ENCODE measurements around the gene SLC25A6.
"Not testable (repeated sequence)": the region's sequence is repeated elsewhere in the genome, so short reads cannot be mapped to it uniquely, and the experiment has no call there.

Gene SLC25A6

DNA sequence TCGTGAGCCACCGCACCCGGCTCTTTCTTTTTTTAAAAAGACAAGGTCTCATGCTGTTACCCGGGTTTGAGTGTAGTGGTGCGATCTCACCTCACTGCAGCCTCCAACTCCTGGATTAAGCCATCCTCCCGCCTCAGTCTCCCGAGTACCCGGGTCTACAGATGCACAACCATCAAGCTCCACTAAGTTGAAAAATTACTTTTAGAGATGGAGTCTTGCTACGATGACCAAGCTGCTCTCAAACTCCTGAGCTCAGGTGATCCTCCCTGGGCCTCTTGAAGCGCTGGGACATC, 2.0 kb downstream of the SLC25A6 start:
- no peak for DNase-seq (ENCODE audit: low read depth in 3 of 3)

DNA sequence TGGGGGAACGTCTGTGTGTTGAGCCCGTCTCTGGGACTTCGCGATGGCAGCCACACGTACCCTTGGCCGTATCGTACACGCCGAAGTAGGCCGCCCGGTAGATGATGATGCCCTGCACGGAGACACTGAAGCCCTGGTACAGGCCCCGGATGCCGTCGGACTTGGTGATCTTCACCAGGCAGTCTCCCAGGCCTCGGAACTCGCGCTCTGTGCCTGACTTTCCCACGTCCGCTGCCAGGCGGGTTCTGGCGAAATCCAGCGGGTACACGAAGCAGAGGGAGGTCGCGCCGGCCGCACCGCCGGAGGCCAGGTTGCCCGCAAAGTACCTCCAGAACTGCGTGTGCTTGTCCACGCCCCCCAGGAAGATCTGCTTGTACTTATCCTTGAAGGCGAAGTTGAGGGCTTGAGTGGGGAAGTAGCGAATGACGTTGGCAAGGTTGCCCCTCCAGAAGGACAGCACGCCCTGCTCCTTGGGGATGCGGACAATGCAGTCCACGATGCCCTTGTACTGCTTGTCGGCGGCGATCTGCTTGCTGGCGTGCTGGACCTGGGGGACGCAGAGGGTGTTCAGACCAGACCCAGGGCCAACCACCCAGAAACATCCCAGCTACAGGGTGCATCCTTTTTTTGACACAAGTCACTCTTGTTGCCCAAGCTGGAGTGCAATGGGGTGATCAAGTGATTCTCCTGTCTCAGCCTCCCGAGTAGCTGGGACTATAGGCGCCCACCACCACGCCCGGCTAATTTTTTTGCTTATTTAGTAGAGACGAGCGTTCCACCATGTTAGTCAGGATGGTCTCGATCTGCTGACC, 2.5 kb downstream of the SLC25A6 start:
- no peak for DNase-seq (ENCODE audit: low read depth in 3 of 3)

DNA sequence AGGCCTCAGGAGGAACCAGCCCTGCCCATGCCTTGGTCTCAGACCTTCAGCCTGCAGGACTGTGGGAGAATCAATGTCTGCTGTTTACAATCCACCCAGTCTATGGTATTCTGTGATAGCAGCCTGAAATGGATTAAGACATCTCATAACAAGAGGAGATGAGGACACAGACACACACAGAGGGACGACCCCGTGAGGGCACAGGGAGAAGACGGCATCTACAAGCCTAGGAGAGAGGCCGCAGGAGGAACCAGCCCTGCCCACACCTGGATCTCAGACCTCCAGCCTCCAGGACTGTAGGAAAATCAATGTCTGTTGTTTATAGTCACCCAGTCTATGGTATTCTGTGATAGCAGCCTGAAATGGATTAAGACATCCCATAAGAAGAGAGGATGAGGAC, 3.3 kb downstream of the SLC25A6 start:
- DNase-seq (ENCODE audit: low read depth in 3 of 3), result no peak

DNA sequence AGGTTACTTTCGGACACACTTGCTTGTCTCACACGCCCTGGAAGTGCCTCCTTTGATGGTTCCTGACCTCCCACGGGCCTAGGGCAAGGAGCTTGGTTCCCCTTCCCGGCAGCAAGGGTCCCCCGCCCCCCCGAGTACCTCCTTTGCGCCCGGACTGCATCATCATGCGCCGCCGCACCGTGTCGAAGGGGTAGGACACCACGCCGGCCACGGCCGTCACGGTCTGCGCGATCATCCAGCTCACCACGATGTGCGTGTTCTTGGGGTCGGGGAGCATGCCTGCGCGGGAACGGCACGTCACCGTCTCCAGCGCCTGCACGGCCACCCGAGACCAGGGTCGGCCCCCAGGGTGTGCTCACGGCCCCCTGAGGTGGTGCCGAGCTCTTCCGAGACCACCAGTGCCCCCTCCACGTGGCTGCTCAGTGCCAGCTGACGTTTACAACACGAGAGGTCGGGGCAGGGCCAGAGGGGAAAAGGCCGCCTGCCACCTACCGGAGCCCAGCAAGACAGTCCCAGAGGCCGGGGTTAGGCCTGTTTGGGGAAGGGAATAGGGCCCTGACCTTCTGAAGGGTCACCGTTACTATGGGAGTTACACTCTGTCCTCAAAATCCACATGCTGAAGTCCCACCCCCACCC, 4.7 kb downstream of the SLC25A6 start:
- no peak for DNase-seq (ENCODE audit: low read depth in 3 of 3)

DNA sequence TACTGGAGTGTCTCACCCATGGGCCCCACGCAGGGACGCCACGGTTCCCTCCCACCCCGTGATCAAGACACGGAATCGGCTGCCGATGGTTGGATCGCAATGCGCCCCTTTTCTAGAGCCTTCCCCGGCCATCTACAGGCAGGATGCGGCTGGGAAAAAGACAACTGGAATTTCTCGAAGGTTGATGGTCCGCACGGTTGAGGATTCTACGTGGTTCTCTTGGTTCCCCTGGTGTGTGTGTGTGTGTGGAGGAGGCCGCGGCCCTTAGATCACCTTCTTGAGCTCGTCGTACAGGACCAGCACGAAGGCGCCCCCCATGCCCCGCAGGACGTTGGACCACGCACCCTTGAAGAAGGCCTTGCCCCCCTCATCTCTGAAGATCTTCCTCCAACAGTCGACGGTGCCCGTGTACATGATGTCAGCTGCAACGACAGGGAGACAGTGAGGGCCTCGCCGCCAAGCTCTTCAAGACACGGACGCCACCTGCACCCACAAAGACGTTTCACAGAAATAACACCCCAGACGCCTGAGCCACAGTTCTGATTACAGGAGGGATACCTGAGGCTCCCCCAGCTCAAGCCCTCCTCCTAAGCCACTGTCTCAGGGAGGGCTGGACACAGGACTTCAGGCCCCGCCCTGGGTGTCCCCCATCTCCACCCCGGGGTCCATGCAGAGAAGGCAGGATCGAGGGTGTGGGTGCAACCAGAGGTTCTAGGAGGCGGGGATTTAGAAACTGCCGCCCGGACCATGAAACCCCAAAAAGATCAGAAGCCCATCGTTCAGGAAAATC, 5.4 kb downstream of the SLC25A6 start:
- DNase-seq (ENCODE audit: low read depth in 3 of 3), result no peak

DNA sequence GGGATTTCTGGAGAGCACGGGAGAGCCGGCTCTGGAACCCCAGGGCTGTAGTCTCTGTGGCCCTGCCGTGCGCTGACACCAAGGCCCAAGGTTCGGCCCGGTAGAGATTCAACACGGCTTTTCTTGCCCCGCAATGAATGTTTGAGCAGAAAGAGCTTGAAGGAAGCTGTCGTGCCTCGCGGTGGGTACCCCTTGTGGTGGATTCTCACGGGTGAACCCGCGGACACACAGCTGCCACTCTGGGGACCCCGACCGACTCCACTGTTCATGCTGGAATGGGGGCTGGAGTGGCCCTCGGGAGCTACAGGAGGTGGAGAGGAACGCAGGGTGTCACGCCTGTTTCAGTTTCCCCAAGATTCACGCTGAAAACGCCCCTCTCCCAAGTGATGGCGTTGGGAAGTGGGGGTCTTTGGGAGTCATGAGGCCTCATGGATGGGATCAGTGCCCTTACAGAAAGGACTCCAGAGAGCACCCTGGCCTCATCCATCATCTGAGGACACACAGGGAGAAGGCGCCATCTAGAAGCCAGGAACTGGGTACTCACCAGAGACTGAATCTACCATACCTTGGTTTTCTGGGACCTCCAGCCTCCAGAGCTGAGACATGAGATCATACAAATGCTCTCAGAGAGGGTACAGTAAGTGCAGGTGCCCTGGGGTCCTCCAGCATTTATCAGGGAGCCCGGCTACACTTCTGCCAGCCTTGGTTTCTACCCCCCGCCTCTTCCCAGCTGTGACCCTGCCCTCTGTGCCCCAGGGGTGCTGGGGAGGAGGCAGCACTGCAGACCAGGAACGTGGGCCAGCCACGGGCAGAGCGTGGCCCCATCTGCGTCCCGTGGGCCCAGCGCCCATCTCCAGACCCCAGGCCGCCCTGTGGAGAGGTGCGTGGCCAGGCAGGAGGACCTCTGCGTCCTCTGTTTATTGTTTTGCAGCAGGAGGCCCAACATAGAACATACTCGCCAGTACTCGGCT, 6.4 kb downstream of the SLC25A6 start:
- DNase-seq (ENCODE audit: low read depth in 3 of 3), result no peak

DNA sequence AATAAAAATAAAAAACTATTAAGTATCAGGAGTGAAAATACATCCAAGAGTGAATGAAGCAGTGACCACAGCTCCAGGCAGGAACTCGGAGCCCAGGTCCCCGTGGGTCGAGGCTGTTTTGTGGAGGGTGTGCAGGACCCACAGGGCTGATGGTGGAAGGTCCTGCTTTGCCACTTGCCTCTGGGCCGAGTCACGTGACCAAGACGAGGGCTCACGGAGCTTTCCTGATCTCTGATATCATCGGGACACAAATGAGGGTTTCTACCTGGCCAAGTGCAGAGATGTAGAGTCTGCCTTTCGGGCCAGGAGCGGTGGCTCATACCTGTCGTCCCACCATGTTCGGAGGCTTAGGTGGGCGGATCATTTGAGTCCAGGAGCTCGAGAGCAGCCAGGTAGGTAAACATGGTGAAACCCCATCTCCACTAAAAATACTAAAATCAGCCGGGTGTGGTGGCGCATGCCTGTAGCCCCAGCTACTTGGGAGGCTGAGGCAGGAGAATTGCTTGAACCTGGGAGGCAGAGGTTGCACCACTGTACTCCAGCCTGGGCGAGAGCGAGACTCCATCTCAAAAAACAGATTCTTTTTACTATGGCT, 7.2 kb downstream of the SLC25A6 start:
- DNase-seq (ENCODE audit: low read depth in 3 of 3), result no peak

DNA sequence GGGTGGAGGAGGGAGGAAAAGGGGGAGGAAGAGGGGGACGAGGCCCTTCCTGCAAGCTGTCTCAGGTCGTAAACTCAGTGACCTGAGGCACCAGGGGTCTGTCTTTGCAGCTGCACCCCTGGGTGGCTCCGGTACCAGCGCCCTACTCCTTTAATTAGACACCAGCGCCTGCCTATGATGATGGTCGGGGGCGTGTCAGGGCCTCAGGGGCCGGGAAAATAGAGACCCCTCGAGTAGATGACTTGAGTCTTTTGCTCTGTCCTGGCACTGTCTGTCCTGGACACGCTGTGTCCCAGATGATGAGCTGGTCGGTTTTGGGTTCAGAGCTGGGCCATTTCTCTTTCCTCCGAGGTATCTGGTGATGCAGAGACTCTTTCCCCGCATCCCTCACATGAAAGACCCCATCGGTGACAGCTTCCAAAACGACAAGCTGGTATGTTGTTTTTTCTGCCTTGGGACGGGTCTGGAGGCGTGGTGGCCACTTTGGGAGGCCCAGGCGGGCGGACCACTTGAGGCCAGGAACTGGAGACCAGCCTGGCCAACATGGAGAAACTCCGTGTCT, 11.2 kb downstream of the SLC25A6 start:
- DNase-seq (ENCODE audit: low read depth in 3 of 3), result no peak

DNA sequence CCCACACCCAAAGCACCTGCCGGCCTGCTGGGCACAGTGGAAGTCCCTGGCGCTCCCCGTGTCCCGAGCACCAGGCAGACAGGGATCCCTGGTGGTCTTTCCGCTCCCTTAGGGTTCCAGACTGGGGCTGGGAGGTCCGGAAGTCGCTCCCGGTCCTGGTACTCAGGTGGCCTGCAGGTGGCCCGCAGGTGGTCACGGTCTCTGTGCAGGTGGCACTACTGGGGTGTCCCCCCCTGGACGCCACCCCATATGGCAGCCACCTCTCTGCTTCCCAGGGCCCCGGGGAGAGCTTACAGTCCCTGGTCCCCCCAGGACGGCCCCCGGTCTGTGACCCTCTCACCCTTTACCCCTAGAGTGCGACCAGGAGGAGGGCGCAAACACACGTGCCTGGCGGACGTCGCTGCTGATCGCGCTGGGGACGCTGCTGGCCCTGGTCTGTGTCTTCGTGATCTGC, 13.6 kb downstream of the SLC25A6 start:
- DNase-seq (ENCODE audit: low read depth in 3 of 3), result no peak

DNA sequence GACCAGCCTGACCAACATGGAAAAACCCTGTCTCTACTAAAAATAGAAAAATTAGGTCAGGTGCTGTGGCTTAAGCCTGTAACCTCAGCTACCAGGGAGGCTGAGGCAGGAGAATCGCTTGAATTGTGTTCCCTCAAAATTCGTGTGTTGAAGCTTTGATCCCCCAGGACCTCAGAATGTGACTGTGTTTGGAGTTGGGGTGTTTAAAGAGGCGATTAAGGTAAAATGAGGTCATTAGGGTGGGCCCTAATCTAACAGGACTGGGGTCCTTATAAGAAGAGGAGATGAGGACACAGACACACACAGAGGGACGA, 23.6 kb downstream of the SLC25A6 start:
- no peak for DNase-seq (ENCODE audit: low read depth in 3 of 3)

DNA sequence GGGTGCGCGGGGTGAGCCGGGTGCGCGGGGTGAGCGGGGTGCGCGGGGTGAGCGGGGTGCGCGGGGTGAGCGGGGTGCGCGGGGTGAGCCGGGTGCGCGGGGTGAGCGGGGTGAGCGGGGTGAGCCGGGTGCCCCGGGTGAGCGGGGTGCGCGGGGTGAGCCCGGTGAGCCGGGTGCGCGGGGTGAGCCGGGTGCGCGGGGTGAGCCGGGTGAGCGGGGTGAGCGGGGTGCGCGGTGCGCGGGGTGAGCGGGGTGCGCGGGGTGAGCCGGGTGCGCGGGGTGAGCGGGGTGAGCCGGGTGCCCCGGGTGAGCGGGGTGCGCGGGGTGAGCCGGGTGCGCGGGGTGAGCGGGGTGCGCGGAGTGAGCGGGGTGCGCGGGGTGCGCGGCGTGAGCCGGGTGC, 25.6 kb downstream of the SLC25A6 start:
- not testable (repeated sequence) for DNase-seq (ENCODE audit: low read depth in 3 of 3)

DNA sequence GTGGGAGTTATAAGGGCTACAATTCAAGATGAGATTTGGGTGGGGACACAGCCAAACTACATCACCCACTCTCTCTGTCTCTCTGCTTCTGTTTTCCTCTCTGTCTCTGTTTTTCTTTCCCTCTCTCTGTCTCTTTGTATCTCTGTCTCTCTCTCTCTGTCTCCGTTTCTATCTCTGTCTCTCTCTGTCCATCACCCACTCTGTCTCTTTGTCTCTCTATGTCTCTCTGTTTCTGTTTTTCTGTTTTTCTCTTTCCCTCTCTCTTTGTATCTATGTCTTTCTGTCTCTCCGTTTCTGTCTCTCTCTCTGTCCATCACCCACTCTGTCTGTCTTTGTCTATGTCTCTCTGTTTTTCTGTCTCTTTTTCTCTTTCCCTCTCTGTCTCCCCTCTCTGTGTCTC, 30.0 kb downstream of the SLC25A6 start:
- DNase-seq (ENCODE audit: low read depth in 3 of 3), result no peak

DNA sequence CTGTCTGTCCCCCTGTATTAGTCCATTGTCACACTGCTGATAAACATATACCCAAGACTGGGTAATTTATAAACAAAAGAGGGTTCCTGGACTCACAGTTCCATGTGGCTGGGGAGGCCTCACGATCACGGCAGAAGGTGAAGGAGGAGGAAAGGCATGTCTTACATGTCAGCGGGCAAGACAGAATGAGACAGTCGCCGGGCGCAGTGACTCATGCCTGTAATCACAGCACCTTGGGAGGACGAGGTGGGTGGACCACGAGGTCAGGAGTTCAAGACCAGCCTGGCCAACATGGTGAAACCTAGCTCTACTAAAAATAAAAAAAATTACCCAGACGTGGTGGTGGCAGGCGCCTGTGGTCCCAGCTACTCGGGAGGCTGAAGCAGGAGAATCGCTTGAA, 30.6 kb downstream of the SLC25A6 start:
- no peak for DNase-seq (ENCODE audit: low read depth in 3 of 3)

DNA sequence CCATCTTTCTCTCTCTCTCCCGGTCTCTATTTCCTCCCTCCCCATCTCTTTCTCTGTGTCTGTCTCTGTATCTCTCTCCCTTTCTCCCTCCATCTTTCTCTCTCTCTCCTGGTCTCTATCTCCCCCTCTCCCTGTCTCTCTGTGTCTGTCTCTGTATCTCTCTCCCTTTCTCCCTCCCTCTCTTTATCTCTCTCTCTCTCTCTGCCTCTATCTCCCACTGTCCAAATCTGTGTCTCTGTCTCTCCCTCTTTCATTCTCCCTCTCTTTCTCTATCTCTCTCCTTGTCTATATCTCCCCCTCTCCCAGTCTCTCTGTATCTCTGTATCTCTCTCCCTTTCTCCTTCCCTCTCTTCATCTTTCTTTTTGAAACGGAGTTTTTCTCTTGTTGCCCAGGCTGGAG, 31.7 kb downstream of the SLC25A6 start:
- DNase-seq (ENCODE audit: low read depth in 3 of 3), result no peak

DNA sequence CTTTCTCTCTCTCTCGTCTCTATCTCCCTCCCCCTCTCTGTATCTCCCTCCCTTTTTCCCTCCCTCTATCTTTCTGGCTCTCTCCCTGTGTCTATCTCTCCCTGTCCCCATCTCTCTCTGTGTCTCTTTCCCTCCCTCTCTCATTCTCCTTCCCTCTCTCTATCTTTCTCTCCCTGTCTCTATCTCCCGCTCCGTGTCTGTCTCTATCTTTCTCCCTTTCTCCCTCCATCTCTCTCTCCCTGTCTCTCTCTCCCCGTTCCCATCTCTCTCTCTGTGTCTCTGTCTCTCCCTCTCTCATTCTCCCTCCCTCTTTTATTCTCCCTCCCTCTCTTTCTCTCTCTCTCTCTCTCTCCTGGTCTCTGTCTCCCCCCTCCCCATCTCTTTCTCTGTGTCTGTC, 32.4 kb downstream of the SLC25A6 start:
- DNase-seq (ENCODE audit: low read depth in 3 of 3), result no peak

DNA sequence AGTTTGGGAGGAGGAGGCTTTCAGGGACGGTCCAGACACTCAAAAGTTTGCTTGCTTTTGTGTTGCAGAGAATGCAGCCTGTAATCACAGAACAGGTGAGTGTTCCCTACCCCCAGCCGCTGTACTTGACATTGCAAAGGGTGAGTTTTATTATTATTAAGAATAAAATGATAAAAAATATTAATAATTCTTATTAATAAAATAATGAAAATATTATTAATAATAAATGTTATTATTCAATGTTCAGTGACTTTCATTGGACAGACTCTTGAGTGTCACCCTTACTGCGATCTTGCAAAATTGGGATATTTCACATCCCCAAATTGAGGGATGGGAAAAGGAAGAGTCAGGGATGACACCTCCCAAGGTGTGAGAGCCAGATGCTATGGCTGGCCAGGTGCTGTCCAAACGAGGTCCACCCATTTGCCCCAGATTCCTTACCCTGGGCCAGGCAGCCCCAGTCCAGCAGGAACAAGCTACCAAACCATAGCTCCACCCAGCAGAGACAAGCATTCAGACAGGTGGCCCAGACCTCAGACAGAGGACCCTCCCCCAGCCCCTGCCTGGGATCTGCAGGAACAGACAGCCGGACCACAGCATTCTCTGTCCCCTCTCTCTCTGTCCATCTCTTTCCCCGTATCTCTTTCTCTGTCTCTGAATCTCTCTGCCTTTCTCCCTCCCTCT, 33.0 kb downstream of the SLC25A6 start:
- no peak for DNase-seq (ENCODE audit: low read depth in 3 of 3)

DNA sequence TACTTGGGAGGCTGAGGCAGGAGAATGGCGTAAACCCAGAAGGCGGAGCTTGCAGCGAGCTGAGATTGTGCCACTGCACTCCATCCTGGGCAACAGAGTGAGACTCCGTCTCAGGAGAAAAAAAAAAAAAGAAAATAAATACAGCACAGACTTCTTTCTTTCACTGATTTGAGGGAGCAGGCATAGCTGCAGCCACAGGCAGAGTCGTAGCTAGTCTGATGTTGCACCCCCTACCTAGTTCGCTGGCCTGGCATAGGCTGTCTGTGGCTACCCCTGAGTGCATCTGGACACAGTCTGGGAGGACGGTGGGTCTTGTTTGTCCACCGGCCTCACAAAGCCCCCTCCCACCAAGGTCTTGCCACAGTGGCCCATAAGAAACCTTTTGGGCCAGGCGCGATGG, 33.9 kb downstream of the SLC25A6 start:
- DNase-seq (ENCODE audit: low read depth in 3 of 3), result no peak

DNA sequence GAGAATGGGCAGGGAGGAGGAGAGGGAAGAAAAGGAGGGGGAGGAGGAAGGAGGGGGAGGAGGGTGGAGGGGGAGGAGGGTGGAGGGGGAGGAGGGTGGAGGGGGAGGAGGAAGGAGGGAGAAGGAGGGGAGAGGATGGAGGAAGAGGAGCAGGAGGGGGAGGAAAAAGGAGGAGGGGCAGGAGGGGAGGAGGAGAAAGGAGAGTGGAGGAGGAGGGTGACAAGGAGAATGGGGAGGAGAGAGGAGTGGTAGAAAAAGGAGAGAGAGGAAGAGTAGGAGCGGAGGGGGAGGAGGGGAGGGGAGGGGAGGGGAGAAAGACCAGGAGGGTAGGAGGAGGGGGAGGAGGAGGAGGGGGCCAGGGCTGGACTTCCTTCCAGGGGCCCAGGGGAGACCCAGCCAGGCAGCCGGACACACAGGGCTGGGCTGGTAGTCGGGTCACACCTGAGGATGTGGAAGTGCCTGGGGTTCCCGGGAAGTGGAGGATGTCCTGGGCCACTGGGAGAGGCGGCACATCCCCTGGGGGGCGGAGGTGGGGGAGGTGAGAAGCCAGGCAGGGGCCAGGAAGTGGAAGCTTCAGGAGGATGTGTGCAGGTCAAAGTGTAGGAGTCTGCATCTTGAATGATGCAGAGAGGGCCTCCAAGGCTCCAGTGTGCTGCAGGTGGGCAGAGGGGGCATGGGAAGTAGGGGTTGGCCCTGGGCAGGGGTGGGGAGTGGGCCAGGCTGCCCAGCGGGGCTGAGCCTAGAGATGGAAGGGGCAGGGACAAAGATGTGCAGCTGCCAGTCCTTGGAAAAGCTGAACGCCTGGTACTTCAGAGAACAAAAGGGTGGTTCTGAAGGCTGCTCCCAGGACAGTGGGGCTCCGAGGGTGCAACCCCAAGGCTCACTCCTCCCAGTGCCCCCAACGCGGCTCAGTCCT, 36.5 kb downstream of the SLC25A6 start:
- no peak for DNase-seq (ENCODE audit: low read depth in 3 of 3)
